NB4 (cell line): Measurements from ENCODE around the gene WFS1.
A peak's percentile ranks its signal among the peaks of the same experiment; 100 is the strongest.

ENCODE experiments used
- DNase-seq: peaks from one replicate; pipeline ENCODE4 v3.0.0; 2010; ENCODE audit warnings: low read depth
- H3K4me3 ChIP-seq: one replicate; pipeline ENCODE4 v1.5.1; 2011; ENCODE audit warnings: mild to moderate bottlenecking, low read depth, low read length, moderate library complexity
- MAX ChIP-seq: IDR thresholded peaks from 2 replicates; pipeline ENCODE4 v1.6.1; 2011; ENCODE audit warnings: low read depth, low read length
- MYC ChIP-seq: IDR thresholded peaks from 2 replicates; pipeline ENCODE4 v1.6.1; 2011; ENCODE audit warnings: low read depth, low read length
- POLR2A ChIP-seq: IDR thresholded peaks from 2 replicates; pipeline ENCODE4 v1.6.1; 2011; ENCODE audit warnings: mild to moderate bottlenecking; ENCODE audit not compliant: insufficient read length; ENCODE audit errors: extremely low read depth
- TF ChIP-seq, protein P1 (sequence below): IDR thresholded peaks from one replicate; pipeline ENCODE4 v1.5.1; 2012; ENCODE audit warnings: low read depth, low read length

Gene WFS1

GRCh38 chr4:6324461-6324998 is 54.9 kb downstream of the WFS1 start:
- H3K4me3 ChIP-seq, result no peak overlapping the region
- no peak for DNase-seq
- TF ChIP-seq POLR2A (no peak), MYC (no peak), MAX (no peak)
- TF ChIP-seq, protein P1, sequence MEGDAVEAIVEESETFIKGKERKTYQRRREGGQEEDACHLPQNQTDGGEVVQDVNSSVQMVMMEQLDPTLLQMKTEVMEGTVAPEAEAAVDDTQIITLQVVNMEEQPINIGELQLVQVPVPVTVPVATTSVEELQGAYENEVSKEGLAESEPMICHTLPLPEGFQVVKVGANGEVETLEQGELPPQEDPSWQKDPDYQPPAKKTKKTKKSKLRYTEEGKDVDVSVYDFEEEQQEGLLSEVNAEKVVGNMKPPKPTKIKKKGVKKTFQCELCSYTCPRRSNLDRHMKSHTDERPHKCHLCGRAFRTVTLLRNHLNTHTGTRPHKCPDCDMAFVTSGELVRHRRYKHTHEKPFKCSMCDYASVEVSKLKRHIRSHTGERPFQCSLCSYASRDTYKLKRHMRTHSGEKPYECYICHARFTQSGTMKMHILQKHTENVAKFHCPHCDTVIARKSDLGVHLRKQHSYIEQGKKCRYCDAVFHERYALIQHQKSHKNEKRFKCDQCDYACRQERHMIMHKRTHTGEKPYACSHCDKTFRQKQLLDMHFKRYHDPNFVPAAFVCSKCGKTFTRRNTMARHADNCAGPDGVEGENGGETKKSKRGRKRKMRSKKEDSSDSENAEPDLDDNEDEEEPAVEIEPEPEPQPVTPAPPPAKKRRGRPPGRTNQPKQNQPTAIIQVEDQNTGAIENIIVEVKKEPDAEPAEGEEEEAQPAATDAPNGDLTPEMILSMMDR, result no peak

- no peak for DNase-seq
- TF ChIP-seq MYC (no peak), MAX (no peak), POLR2A (no peak)
- TF ChIP-seq, protein P1, result no peak
- no peak overlapping the region for H3K4me3 ChIP-seq
These were observed 55.5 kb downstream of the WFS1 start for GRCh38 chr4:6324999-6325787.

- no peak overlapping the region for H3K4me3 ChIP-seq
- TF ChIP-seq MYC (no peak), POLR2A (no peak), MAX (no peak)
- TF ChIP-seq, protein P1, result no peak
- no peak for DNase-seq
These were observed 56.2 kb downstream of the WFS1 start for GRCh38 chr4:6325788-6326290.

- no peak for TF ChIP-seq POLR2A
- TF ChIP-seq MAX, result no peak
- TF ChIP-seq, protein P1, result no peak
- TF ChIP-seq MYC, result no peak
- no peak overlapping the region for H3K4me3 ChIP-seq
- DNase-seq, result no peak
These were observed 56.8 kb downstream of the WFS1 start for GRCh38 chr4:6326312-6327060.

DNA sequence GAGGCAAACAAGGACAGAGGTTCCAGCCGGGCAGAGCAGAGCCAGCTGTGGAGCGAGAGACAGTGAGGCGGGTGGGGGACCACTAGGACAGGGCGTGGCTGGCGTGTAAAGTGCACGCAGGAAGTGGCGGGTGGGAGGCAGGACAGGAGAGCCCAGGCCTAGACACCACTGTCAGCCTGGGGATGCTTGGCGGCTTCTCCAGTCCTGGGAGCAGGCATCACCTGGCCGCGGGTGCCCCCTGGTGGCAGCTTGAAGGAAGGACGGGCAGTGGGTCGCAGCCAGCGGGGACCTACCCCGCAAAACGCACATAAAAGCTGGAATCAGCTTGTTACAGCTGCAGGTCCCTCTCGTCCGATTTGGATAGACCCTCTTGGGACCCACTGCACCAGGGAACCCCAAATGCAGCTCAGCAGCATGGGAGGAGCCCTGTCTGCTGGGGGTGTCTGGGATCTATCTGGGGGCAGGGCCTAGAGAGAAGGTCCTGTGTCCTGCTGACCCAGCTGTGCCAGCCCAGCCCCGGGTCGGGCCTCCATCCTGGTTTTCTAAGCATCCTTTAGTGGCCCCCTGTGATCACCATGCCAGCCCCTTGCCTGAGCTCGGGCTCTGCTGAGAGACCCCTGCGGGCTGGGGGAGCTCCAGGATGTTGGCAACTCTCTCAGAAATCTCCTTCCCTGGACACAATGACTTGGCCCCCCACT is 57.7 kb downstream of the WFS1 start:
- DNase-seq, result peak; percentile 80
- TF ChIP-seq MAX (0 out of 2 replicates have a peak, but pooled peaks have one; percentile 16), MYC (no peak), POLR2A (no peak)
- TF ChIP-seq, protein P1, result peak; percentile 92

More for the DNA sequence above, 57.7 kb downstream of the WFS1 start:
- no peak overlapping the region for H3K4me3 ChIP-seq
